Activated naive CD4-positive, alpha-beta T cell treated with Interleukin-2 at 50 U/mL for 16 hours (primary cell): ENCODE data around the gene RAP1A.

Experiments
- DNase-seq: peaks from one replicate; pipeline ENCODE4 v3.0.0-alpha.2; 2020

RAP1A gene

DNA sequence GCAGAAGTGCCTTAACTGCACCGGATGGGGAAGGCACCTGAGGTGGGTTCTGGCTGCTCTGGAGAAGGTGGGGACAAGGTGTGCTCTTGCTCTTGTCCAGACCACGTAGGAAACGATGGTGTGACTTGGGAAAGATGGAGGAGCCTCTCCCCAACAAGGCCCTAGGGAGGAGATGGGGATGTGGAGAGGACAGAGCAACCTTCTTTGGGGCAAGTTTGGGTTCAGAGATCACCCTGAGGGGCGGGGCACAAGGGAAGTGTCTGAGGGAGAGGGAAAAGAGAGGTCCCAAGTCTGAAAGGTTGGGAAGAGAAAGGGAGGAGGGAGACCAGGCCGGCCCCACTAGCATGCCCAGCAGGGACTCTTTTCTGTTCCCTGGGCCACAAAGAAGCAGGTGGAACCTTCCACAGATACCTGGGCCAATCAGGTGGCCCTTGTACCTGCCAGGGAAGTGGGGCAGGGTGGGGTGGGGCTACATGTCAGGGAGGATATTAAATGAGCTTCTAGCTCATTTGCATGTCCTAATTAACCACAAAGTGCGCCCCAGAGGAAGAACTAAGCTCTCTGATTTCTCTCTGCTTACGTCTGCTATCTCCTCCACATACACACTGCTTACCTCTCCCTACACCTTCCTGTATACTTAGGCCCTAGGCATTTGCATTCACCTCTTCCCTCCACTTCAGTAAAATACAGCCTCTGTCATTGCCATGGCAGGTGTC is 103.7 kb downstream of the RAP1A start:
- no peak for DNase-seq

DNA sequence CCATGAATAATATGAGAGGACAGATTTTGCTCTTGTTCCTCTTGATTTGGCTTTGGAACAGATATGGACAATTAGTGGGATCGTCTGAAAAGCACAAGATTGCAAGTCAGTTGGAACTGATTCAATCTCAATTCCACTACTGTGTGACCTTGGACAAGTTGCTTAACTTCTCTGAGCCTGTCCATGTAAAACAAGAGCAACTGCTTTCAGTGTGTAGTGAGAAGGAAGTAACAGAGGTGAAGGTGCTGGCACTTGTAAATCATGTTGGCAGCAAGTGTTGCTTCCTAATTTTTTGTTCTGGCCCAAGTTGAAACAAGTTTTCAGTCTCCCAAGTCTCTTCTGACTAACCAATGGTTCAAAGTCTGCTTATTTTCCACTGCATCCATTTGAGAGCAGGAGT is 104.3 kb downstream of the RAP1A start:
- no peak for DNase-seq

DNA sequence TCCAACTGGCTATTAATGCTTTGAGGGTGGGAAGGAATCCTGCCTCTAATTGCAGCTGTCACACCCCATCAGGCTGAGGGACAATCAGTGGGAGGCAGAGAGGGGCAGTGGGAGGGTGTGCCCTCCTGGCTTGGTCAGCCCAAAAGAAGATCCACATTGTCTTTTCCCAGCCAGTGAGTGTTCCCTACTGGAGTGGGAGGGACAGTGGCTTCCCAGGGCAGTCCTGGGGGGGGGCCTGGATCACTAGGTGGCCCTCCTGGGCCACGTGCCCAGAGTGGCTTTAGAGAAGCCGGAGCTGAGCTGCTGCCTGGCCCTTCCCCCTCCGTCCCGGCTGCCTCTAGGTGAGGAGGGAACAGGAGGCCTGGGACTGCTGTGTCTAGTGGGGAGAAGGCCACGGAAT is 105.6 kb downstream of the RAP1A start:
- DNase-seq = no peak

DNA sequence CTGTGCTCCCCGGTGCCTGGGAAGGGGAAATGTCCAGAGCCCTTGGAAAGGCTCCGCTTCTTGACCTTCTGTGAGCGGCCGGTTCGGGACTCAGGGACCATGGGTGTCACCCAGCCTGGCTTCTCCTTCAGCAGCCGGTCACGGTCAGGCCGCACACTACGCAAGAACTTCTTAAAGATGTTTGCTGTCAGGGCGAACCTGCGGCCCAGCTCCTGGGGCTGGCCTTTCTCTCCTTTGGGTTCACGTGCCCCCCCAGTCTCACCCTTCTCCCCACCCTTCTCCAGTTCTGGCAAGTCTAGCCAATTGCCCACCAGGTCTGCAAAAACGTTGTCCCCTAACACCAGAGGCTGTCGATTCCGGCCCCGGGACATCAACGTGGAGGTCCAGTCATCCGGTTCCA is 107.5 kb downstream of the RAP1A start:
- no peak for DNase-seq

DNA sequence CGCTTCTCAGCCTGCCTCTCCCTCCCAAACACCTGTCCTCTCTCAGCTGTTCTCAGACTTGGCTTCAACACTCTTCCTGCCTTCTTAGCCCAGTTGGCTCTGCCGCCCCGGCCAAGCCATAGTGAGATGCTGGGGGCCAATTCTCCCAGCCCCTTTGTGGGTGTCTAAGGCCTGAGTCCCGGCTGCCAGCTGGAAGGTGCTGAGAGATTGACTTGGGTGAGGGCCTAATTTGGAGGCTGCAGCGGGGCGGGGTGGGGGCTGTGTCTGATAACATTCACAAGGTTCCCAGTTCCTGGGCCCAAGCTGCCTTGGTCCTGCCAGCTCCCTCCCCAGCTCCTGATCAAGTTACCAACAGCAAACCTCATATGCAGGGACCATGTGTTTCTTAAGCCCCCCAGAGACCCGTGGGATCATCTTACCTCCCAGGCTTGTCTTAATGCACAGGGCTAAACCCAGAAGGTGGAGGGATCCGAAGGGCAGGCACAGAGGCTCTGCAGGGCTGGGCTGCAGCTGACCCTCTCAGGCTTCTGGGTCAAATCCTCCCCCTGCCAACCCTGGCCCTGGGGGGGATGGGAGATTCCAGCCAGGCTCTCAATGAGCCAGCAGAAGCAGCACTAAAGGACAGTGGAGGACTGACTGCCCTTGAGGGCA is 109.8 kb downstream of the RAP1A start:
- DNase-seq = no peak

DNA sequence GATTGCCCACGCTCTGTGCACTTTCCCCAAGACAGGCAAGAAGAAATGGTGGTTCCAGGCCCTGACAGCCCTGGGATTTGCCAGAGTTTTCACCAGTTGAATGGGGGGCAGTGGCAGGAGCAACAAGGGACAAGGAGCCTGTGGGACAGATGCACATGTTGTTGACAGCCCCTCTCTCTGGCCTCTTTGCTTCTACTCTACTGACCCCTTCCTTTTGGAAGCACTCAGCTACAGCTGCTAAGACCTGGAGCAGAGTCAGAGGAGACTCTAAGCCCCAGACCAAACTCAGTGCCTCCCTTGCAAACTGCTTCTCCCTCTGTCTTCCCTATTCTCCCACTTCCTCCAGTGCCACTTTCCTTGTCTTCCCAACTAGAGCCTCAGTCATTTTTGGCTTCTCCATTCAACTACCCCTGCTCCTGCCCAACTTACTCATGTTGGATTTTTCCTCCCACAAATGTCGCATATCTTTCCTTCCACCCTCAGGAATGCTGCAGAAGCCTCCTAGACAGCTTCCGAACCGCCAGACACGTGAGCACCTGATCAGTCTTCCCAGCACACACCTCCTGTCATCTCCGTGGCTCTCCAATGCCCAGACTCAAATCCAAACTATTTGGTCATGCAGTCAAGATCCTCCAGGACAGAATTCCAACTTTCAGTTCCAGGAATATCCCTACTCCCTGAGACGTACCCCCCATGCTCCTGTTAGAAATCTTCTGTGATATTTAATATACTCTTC is 110.5 kb downstream of the RAP1A start:
- DNase-seq = no peak

DNA sequence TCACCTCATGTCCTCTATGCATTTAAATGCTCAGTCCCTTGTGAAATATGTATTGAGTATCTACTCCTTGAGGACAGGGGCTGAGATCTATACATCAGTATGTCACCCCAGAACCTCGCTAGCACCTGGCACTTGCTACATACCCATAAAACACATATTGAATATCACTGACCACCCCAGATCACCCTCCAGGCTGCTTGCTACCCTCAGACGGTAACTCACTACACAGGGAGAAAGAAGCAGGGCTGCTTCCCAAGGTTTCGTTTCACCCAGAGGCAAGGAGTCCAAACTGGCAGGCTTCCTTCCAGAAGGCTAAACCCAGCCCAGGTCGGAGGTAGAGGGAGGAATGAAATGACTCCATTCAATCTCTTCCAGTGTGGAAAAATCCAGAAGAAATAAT is 111.1 kb downstream of the RAP1A start:
- no peak for DNase-seq

DNA sequence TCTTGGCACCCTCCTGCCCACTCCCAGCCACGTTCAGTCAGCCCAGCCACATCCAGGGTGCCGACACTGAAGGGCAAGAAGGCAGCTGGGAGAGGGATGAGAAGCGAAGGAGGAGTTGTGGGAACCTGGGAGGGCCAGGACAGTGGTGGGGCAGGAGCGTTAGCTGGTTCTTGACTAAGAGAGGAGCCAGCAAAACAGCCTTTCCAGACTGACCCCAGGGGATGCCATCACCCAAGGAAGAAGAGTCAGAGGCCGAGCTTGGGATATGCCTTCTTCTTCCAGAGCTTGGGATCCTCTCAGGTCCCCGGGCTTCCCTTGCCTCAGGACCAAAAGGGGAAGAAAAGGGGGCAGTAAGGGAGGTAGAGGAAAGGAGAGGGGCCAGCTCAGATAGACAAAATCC is 112.4 kb downstream of the RAP1A start:
- DNase-seq = no peak

DNA sequence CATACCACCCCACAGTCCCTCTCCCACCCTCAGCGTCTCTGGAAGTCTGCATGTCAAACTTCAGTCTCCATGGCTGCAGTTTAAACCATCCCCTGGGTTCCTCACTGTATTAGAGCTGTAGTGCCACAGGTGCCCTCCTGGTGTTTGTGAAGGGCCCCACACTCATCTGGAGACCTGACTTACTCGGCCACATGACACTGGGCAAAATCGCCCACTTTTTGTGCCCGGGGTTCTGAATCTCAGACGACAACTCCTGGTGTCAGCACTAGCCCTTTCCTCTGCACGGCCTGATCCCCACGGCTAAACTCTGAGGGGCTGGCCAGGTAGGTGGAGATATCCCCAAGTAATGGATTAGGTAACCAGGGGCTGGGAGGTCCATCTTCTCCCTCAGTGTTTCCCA is 113.1 kb downstream of the RAP1A start:
- DNase-seq = no peak

DNA sequence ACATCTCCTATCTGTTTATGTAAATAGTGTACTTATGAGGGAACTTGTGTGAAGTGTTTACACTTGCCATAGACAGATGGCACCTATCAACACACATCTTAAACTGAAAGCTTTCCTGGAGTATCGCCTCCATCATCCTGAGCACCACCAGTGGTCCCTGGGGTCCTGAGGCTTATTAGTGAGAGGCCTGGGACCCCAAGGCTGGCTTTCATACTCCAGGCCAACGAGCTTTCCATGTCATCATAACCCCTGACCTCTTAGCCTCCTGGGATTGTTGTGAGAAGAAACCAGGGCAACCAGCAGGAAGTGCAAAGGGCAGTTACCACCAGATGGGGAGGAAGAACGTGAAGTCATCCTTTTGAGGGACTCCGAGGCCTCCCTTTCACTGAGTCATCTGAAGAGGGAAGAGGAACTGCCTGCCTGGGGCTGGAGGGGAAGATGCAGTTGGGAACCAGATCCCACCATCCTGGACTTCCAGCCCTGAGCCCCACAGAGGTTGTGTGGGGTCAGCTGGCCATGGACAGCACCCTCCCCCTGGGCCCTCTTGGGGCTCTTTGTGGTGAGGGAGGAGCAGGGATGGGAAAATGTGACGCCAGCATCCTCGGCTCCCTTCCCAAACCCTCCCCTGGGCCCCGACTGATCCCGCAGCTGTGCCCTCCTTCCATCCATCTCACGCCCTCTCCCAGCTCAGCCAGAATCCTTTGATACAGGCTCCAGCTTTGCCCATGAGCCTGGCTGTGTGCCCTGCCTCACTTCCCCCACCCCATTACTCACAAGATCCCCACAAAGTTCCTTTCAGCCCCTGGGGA is 113.8 kb downstream of the RAP1A start:
- no peak for DNase-seq

DNA sequence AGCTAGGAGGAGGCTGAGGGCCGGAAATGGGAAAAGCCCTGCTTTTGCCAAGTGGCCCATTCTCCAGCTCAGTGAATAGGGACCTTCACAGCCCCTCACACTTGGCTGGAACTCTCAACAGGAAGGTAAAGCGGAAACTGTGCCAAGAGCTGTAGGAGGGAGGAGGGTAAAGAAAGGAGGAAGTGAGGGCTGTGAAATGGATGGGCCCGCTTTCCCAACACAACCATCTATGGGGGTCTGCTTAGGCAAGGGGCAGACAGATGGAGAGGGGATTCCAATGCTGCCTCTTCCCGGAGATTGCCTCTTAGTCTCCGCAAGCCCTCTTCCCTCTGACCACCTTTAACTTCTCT is 114.4 kb downstream of the RAP1A start:
- no peak for DNase-seq

DNA sequence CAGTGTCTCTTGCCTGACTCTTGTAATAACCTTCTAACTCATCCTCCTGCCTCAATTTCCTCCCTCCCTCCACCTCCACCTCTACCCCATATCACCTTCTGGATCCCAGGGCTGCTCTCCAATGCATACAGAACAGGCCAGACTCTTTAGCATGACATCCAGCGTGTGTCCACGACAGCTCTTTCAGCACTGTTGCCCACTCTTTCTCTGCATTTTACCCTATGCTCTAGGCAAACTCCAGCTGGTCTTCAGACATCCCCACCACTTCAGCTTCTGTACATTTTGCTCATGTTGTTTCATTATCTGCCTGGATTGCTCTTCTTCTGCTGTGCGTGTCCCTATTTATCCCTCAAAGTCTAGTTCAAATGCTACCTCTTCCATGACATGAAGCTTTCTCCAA is 114.8 kb downstream of the RAP1A start:
- DNase-seq = no peak

DNA sequence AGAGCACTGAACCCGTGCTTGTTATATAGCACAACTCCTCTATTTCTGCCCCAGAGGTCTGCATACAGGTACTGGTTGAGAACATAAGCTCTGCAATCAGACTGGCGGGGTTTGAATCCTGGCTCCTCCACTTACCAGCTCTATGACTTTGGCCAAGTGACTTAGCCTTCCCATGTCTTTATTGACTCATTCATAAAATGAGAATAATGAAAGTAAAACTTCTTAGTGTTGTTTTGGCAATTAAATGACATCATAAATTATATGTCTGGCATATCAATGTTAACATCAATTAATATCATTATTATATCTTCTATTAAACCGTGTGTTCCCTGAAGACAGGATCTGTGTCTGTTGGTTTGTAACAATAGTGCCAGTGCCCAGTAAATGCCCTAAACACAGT is 115.3 kb downstream of the RAP1A start:
- DNase-seq = no peak

DNA sequence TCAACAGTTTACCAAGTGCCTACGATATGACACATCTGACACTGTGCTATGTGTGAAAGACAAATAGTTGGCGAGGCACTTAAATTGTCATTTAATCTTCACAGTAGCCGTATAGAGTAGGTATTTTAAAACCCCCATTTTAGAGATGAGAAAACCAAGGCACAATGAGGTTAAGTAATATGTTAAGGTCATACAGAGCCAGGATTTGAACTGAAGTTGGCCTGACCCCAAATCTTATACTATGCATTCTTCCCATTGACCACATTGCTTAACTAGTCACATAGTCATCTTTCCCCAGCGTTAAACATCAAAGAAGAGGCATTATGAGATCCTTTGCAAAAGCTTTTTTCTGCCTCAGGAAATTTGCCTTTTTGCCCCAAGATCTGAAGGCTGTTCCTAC is 115.7 kb downstream of the RAP1A start:
- DNase-seq = no peak

DNA sequence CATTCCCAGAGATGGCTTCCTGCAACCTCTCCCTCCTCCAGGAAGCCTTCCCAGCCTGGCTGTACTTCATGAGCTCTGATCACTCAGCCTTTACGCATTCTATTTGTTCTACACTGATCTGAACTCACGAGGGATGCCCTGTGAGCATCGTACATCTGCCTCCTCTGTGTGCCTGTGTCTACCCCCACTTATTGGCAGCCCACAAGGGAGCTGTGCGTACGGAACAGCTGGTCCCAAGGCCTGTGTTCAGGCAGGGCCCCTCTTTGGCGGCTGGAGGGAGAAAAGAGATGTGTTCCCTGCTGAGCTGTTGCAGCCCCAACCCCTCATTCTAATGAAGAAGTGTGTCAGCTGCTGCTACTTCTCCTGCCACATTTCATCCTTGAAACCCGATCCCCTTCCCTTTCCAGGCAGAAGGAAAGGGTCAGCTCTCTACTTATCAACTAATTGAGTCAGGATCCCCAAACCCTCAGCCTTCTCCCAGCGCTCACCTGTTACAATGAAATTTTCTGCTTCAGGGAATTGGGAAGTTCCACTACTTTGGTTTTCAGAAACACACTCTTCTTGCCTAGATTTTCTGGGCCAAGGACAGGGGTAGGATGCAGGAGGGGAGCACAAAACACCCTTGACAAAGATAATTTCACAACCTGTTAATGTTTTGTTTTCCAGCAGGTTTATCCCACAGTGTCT is 116.4 kb downstream of the RAP1A start:
- DNase-seq = no peak

DNA sequence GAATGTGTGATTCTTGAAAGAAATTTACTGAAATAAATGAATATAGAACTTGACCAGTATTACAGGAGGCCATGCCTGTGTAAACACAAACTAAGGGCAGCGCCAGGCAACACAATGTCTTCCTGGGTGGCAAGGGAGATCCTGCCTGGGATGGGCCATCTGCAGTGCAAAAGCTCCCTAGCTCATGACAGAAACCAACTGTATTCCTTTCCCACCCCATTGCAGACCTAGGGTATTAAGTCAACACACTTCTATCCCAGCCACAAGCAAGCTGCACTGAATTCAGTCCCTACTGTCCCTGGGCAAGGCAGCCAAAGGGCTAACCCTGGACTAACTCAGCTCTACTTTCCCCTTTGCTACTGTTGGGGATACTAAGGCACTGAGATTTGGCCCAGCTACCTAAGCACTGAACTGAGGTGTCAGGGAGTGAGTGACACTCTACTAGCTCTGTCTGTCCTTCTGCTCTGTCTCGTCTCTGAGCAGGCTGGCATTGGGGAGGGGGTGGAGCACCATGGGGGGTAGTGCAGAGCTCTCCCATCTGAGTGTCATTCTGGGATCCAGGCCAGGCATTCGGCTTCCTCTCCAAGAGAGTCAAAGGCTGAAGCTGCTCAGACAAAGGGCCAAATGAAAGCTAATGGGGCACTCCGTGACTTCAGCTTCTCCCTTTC is 117.1 kb downstream of the RAP1A start:
- DNase-seq = no peak

DNA sequence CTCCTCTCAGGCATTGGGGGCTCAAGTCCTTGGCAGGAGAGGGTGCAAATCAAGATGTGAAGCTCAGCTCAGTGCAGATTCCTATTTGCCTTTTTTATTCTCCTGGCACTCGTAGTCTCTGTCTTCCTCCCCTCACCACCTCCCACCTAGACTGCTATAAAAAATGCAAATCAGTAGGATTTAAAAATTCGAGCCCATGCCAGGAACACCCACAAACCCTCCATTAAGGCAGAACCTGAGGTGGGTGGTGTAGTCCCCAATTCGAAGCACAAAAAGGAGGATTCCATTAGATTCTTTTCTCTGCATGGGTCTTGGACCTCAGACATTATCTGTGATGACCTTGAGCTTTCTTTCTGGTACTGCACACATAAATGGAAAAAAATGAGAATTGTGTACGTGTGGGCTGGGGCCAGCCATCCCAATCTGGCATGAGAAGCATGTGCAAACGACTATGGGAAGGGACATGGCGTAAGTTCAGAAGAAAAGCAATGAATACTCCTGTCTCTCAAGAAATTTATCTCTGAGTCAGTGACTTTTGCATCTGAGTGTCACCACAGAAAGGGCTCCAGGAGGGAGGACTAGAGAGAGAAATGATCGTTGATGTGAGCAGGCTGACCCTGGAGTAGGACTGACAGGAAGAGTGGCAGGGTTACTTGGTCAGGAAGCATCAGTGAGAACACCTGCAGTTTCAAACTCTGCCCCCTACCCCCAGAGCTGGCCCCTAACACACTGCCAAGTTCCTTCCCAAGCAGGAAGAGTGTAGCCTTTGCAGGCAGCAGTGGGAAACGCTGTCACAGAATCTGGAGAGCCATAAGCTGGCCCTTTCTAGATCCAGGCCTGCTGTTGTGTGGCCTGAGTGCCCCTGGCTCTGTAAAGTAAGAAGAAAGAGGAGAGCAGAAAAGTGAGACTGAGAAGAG is 117.9 kb downstream of the RAP1A start:
- DNase-seq = no peak

DNA sequence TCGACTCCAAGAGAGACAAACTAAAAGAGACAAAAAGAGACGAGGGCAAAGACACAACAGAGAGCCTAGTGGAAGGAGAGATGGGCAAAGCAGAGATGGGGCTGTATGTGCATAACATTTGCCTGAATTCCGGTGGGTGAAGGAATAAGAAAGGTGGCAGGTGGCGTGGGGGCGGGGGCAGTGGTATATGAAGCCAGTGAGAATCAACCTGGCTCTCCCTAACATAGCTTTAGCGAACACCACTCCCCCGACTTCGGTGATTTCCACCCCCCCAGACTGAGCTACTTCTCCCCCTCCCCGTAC is 118.5 kb downstream of the RAP1A start:
- DNase-seq = no peak

DNA sequence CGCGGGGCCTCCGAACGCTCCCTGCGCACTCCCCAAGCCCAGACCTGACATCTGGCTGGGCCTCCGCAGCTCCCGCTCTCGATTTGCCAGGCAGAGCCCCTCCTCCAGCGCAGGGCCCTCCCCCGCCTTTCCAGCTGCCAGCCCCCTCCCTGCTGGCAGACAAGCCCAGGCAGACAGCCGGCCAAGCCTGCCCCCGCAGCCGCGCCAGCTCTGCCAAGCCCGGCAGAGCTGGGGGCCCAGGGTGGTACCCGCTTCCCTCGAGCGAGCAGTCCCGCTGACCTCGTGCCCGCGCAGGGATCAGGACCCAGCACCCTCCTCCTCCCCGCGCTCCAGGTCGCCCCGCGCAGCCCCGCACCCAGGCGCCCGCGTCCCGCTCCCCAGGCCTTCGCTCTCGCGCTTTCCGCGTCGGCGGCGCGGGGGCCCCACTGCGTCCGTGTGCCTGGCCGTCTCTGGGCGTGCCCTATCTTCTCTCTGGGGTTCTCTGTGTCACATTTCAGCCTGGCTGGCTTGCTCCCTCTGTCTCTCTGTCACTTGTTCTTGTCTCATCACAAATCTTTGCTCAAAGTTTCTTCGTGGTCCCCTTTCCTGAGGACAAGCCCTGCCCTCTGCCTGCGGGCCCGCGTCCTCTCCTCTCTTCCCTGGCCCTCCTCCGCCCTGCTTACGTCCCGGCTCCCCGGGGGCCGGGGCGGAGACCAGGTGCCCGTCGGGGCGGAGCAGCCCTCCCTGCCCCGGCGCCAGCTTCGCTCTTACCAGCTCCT is 119.0 kb downstream of the RAP1A start:
- DNase-seq = peak; percentile 37

DNA sequence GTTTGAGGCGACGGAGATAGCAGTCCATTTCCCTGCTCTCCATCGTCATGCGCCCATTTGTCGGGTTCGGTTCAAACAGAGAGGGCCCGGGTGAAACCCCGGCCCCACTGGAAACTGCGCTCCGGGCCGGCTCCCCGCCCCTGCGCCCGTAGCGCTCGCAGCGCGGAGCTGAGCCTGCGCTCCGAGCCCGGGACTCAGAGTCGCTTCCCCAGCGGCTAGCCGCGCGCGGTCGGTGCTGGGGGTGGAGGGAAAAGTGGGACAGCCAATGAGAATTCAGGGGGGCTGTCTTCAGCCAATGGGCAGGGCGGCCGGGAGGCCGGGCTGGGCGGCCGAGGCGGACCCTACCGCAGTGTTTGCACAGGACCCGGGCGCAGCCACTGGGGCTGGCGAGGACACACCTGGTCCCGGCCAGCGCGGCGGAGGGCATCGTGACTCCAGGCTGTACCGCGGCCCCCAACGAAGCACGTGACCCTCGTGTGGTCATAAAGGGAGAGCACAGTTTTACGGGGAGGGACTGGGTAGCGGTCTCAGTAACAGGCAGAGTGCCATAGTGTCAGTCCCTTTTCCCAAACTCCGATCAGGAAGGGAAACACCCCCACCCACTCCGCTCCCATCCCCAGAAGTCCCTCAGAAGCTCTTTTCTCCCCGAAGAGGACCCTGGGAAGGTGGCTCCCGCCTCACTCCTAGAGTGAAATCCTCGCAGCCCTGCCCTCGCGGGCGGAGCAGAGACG is 119.8 kb downstream of the RAP1A start, which contains the start of gene INKA2:
INKA2 (minus strand) TSS at position 202 of the 731 bp plus-strand sequence; CDS start at position 49, 153 bp downstream.
- DNase-seq = peak; percentile 80
